Mesothelial cell of epicardium (in vitro differentiated cells): ENCODE measurements around the gene PAPSS2. TPM values are rescaled to one million over a fixed set of nuclear protein-coding genes. Genes with fewer than 3 reads are reported as not detected.

Experiments
- DNase-seq, 2 experiments: peaks; one replicate each; pipeline ENCODE4 v3.0.0; 2021; ENCODE audit warnings: low spot score in 2 of 2; ENCODE audit not compliant: unreplicated experiment in 2 of 2
- H3K27ac Mint-ChIP-seq: 2 replicates; pipeline ENCODE4 v1.8.0; 2021; ENCODE audit warnings: mixed read lengths
- H3K27me3 Mint-ChIP-seq: 2 replicates; pipeline ENCODE4 v1.8.0; 2021; ENCODE audit warnings: low read depth, mixed read lengths
- H3K36me3 Mint-ChIP-seq: 2 replicates; pipeline ENCODE4 v1.8.0; 2021; ENCODE audit warnings: mixed read lengths
- H3K4me1 Mint-ChIP-seq: 2 replicates; pipeline ENCODE4 v1.8.0; 2021; ENCODE audit warnings: mixed read lengths
- H3K4me3 Mint-ChIP-seq: 2 replicates; pipeline ENCODE4 v1.8.0; 2021; ENCODE audit warnings: mild to moderate bottlenecking, moderate library complexity, mixed read lengths
- H3K9me3 Mint-ChIP-seq: 2 replicates; pipeline ENCODE4 v1.8.0; 2021; ENCODE audit warnings: mixed read lengths
- total RNA-seq: library from RNA; stranded (reverse); gene quantifications from 3 replicates; pipeline ENCODE4 v1.2.1, GENCODE V29; 2021
- TF ChIP-seq, protein P1 (sequence below): fragments of 200-600 bp; sonication (generic); IDR thresholded peaks from one replicate; pipeline ENCODE4 v1.5.0; 2021; ENCODE audit warnings: antibody characterized with exemption; ENCODE audit not compliant: unreplicated experiment

PAPSS2 gene
- total RNA-seq, 1 donor from 2014 or later = 13.7 TPM

GRCh38 chr10:87750817-87751216 is 91.1 kb downstream of the PAPSS2 start:
- Mint-ChIP-seq H3K4me3 (no peak overlapping the region), H3K9me3 (no peaks in the 10 kb centered on the region), H3K27ac (no peak overlapping the region), H3K27me3 (no peaks in the 10 kb centered on the region), H3K4me1 (peaks cover 9% of the 10 kb centered on the region), H3K36me3 (peaks cover 10% of the 10 kb centered on the region)
- TF ChIP-seq, protein P1, sequence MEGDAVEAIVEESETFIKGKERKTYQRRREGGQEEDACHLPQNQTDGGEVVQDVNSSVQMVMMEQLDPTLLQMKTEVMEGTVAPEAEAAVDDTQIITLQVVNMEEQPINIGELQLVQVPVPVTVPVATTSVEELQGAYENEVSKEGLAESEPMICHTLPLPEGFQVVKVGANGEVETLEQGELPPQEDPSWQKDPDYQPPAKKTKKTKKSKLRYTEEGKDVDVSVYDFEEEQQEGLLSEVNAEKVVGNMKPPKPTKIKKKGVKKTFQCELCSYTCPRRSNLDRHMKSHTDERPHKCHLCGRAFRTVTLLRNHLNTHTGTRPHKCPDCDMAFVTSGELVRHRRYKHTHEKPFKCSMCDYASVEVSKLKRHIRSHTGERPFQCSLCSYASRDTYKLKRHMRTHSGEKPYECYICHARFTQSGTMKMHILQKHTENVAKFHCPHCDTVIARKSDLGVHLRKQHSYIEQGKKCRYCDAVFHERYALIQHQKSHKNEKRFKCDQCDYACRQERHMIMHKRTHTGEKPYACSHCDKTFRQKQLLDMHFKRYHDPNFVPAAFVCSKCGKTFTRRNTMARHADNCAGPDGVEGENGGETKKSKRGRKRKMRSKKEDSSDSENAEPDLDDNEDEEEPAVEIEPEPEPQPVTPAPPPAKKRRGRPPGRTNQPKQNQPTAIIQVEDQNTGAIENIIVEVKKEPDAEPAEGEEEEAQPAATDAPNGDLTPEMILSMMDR = no peak
- DNase-seq = no peak

- H3K36me3 Mint-ChIP-seq = peaks cover 15% of the 10 kb centered on the region
- TF ChIP-seq, protein P1 = no peak
- H3K4me3 Mint-ChIP-seq = no peak overlapping the region
- no peak overlapping the region for H3K27ac Mint-ChIP-seq
- no peaks in the 10 kb centered on the region for H3K27me3 Mint-ChIP-seq
- no peaks in the 10 kb centered on the region for H3K9me3 Mint-ChIP-seq
- no peak for DNase-seq
- peaks cover 9% of the 10 kb centered on the region for H3K4me1 Mint-ChIP-seq
Measured at GRCh38 chr10:87751274-87751673, 91.6 kb downstream of the PAPSS2 start.

DNA sequence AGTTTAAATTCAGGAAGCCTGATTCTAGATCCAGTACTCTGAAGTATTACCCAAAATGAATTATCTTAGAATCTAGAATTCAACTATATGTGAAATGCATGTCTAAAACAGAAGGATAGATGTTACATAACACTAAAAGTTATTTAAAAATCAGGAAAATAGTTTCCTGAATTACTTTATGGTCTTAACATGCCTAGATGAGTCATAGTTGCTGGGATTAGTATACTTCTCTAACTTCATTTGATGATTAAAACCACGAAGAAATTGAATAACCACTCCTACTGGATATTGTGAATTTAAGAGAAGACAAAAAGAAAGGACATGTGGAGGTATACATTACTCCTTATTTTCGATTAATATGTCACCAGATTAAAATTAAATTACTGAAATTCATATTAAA is 92.9 kb downstream of the PAPSS2 start:
- no peaks in the 10 kb centered on the region for H3K27me3 Mint-ChIP-seq
- DNase-seq = no peak
- no peak overlapping the region for H3K27ac Mint-ChIP-seq
- no peaks in the 10 kb centered on the region for H3K9me3 Mint-ChIP-seq
- peaks cover 9% of the 10 kb centered on the region for H3K4me1 Mint-ChIP-seq
- H3K36me3 Mint-ChIP-seq = peaks cover 18% of the 10 kb centered on the region
- TF ChIP-seq, protein P1 = no peak
- H3K4me3 Mint-ChIP-seq = no peak overlapping the region

- TF ChIP-seq, protein P1 = no peak
- Mint-ChIP-seq H3K4me1 (peaks cover 9% of the 10 kb centered on the region), H3K27me3 (no peaks in the 10 kb centered on the region), H3K9me3 (no peaks in the 10 kb centered on the region), H3K36me3 (peaks cover 18% of the 10 kb centered on the region), H3K4me3 (no peak overlapping the region), H3K27ac (no peak overlapping the region)
- no peak for DNase-seq
Measured at GRCh38 chr10:87753995-87754866, 94.6 kb downstream of the PAPSS2 start.

DNA sequence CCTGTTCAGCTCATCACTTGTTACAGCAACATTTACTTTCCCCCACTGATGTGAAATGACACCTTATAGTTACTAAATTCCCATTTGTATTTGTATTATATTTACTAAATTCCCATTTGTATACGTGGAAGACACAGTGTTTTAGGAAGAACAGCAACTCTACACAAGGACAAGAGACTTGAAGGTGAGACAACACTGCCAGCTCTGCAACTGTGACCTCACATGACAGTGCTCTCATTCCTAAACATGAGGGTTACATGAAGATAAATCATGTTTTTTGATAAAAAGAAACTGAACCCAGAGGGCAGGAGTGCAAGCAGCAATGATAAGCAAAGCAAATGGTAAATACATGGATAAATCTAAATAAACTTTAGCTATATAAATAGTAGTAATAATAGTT is 98.0 kb downstream of the PAPSS2 start:
- H3K27ac Mint-ChIP-seq = no peak overlapping the region

More for the DNA sequence above, 98.0 kb downstream of the PAPSS2 start:
- DNase-seq = no peak
- H3K9me3 Mint-ChIP-seq = no peaks in the 10 kb centered on the region
- H3K4me3 Mint-ChIP-seq = no peak overlapping the region
- TF ChIP-seq, protein P1 = no peak
- H3K36me3 Mint-ChIP-seq = peaks cover 24% of the 10 kb centered on the region
- no peaks in the 10 kb centered on the region for H3K27me3 Mint-ChIP-seq
- H3K4me1 Mint-ChIP-seq = no peaks in the 10 kb centered on the region
